Tibial artery (tissue), 4 donors: Measurements from ENCODE around the gene ADRA1B.
"Not testable (repeated sequence)": the region's sequence is repeated elsewhere in the genome, so short reads cannot be mapped to it uniquely, and the experiment has no call there.

Experiments used
- DNase-seq, 2 donors: peaks; one replicate each; pipeline ENCODE4 v3.0.0-alpha.2; 2019
- H3K27ac ChIP-seq, 2 donors: fragments of 200-600 bp; sonication (generic) in 1 of 2; 1 replicate in 1 of 2; 2 replicates in 1 of 2; pipeline ENCODE4 v1.5.1; 2018 to 2019; ENCODE audit warnings: mild to moderate bottlenecking in 1 of 2
- H3K27me3 ChIP-seq, 2 donors: fragments of 200-600 bp; sonication (generic) in 1 of 2; one replicate each; pipeline versions ENCODE4 v1.5.1 to v1.6.0; 2016 to 2019
- H3K36me3 ChIP-seq, 3 donors: fragments of 200-600 bp; sonication (generic) in 2 of 3; one replicate each; pipeline ENCODE4 v1.5.1; 2016 to 2019; ENCODE audit warnings: mild to moderate bottlenecking in 2 of 3
- H3K4me1 ChIP-seq, 4 donors: fragments of 200-600 bp; sonication (generic) in 2 of 4; 1 replicate in 3 of 4; 2 replicates in 1 of 4; pipeline ENCODE4 v1.5.1; 2016 to 2019
- H3K4me3 ChIP-seq, 2 donors: fragments of 200-600 bp; sonication (generic) in 1 of 2; 1 replicate in 1 of 2; 2 replicates in 1 of 2; pipeline ENCODE4 v1.5.1; 2018 to 2019; ENCODE audit warnings: mild to moderate bottlenecking in 2 of 2
- H3K9me3 ChIP-seq, 3 donors: fragments of 200-600 bp; sonication (generic) in 1 of 3; one replicate each; pipeline ENCODE4 v1.5.1; 2016 to 2019
- CTCF ChIP-seq, 2 experiments: fragments of 200-600 bp in 1 of 2; fragments of 450-650 bp in 1 of 2; IDR thresholded peaks; one replicate each; pipeline ENCODE4 v1.5.1; 2017 to 2019; ENCODE audit warnings: antibody characterized with exemption in 2 of 2, mild to moderate bottlenecking in 1 of 2, moderate library complexity in 1 of 2
- intact Hi-C: fragments of 100-400 bp; cut with DNase I; formaldehyde crosslinking; loops from one replicate; pipeline ENCODE4 v1.15.0; 2023; ENCODE audit warnings: low total_unique reads

ADRA1B gene

GRCh38 chr5:159961176-159962160 is 45.2 kb downstream of the ADRA1B start:
- H3K9me3 ChIP-seq, result no peaks in the 10 kb centered on the region
- H3K4me1 ChIP-seq, result peaks cover 0 to 25% (median 9%) of the 10 kb centered on the region in 4 donors
- no peak overlapping the region for H3K27ac ChIP-seq
- no peak for TF ChIP-seq CTCF (IDR thresholded peaks at IDR 0.05)
- no peak overlapping the region for H3K4me3 ChIP-seq
- no peaks in the 10 kb centered on the region for H3K36me3 ChIP-seq
- intact Hi-C loops, result loop anchor here (10.0 kb wide), 1 partner anchor 47 kb away; the partner anchor contains the start of gene ADRA1B
- no peaks in the 10 kb centered on the region for H3K27me3 ChIP-seq
- DNase-seq, result no peak

GRCh38 chr5:159962214-159962613 is 45.9 kb downstream of the ADRA1B start:
- H3K9me3 ChIP-seq, result no peaks in the 10 kb centered on the region
- peaks cover 0 to 30% (median 9%) of the 10 kb centered on the region in 4 donors for H3K4me1 ChIP-seq
- intact Hi-C loops, result loop anchor here (10.0 kb wide), 1 partner anchor 47 kb away; the partner anchor contains the start of gene ADRA1B
- TF ChIP-seq CTCF (IDR thresholded peaks at IDR 0.05), result no peak
- no peak overlapping the region for H3K27ac ChIP-seq
- no peaks in the 10 kb centered on the region for H3K27me3 ChIP-seq
- H3K36me3 ChIP-seq, result no peaks in the 10 kb centered on the region
- no peak overlapping the region for H3K4me3 ChIP-seq
- DNase-seq, result no peak

- Histone ChIP-seq H3K27ac (no peak overlapping the region), H3K27me3 (no peaks in the 10 kb centered on the region), H3K4me1 (peaks cover 0 to 30% (median 9%) of the 10 kb centered on the region in 4 donors), H3K36me3 (no peaks in the 10 kb centered on the region), H3K4me3 (no peak overlapping the region), H3K9me3 (no peaks in the 10 kb centered on the region)
- DNase-seq, result no peak
- intact Hi-C loops, result loop anchor here (10.0 kb wide), 1 partner anchor 49 kb away; the partner anchor contains the start of gene ADRA1B
- TF ChIP-seq CTCF (IDR thresholded peaks at IDR 0.05), result no peak
Measured at GRCh38 chr5:159963935-159964334, 47.7 kb downstream of the ADRA1B start.

GRCh38 chr5:159965031-159965837 is 49.0 kb downstream of the ADRA1B start:
- TF ChIP-seq CTCF (IDR thresholded peaks at IDR 0.05), result peak; percentile 59 to 71
- Histone ChIP-seq H3K36me3 (no peaks in the 10 kb centered on the region), H3K27ac (no peak overlapping the region), H3K4me1 (peaks cover 0 to 30% (median 9%) of the 10 kb centered on the region in 4 donors), H3K27me3 (no peaks in the 10 kb centered on the region), H3K9me3 (no peaks in the 10 kb centered on the region), H3K4me3 (no peak overlapping the region)
- peak in 1 of 2 donors; percentile 38 for DNase-seq
- intact Hi-C loops, result loop anchor here (5.0 to 10.0 kb wide), 2 partner anchors 50 to 523 kb away; partner anchors contain the start of gene ADRA1B

- intact Hi-C loops, result loop anchor here (5.0 to 10.0 kb wide), 2 partner anchors 51 to 523 kb away; partner anchors contain the start of gene ADRA1B
- H3K27ac ChIP-seq, DNase-seq, H3K9me3 ChIP-seq, H3K4me3 ChIP-seq, H3K27me3 ChIP-seq, H3K36me3 ChIP-seq: not testable (repeated sequence)
- peaks cover 0 to 30% (median 9%) of the 10 kb centered on the region in 4 donors for H3K4me1 ChIP-seq
Measured at GRCh38 chr5:159965838-159966128, 49.5 kb downstream of the ADRA1B start.
